ENCODE data around the gene SLC35B2.

DNA sequence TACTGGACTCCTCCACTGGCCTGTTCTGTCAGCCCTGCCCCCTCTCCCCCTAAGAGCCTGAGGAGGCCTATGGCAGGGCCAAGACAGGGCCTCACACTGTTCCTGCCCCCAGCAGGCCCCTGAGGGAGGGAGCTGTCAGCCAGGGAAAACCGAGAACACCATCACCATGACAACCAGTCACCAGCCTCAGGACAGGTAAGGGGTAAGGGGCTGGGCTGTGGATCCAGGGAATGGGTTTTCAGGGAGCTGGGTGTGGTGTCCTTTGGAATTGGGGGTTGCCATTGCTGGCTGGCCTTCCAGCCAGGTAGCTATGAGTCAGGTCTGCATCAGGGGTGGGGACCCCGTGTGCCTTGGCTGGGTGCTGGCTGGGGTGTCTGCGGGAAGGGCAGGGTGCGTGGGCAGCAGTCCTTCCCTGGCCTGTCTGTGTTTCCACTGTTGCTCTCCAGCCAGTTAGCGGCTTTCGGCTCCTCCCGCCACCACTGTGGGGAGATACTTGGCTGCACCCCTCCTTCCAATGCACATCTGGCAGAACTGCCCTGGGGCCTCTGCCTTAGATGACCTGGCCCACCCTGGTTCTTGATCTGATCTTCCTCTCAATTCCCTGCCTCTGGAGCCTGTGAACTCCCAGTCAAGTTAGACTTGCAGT, 30.1 kb downstream of the SLC35B2 start:
- TF ChIP-seq POLR2AphosphoS5 (IDR thresholded peaks at IDR 0.05; ENCODE audit: low read depth, low read length) = no peak
- no peak for TF ChIP-seq SIN3A (IDR thresholded peaks at IDR 0.05; ENCODE audit: borderline replicate concordance, insufficient read depth, low read length)
- no peak for TF ChIP-seq TAF1 (IDR thresholded peaks at IDR 0.05; ENCODE audit: borderline replicate concordance, insufficient read depth, low read length)
- TF ChIP-seq REST (IDR thresholded peaks at IDR 0.05; ENCODE audit: insufficient read depth in 1 of 2, low read depth in 2 of 2, low read length in 2 of 2) = no peak

All from PFSK-1 (cell line).